Panc1 (cell line): ENCODE data around the gene UGT1A10. TPM values are rescaled to one million over a fixed set of nuclear protein-coding genes. Genes with fewer than 3 reads are reported as not detected.

Source experiments
- ATAC-seq: fragments of 200-7000 bp; cut with Tn5 transposase; 2 replicates; pipeline ENCODE4 v1.9.1; 2020; ENCODE audit warnings: mild to moderate bottlenecking, moderate library complexity
- BruUV-seq: library from RNA; stranded (reverse); fragments of 400-500 nt; replicated peaks from 2 replicates; lab custom pipeline; 2021; lab: Mats Ljungman, UMichigan
- CTCF ChIA-PET: fragments of 300-600 bp; sonication (Branson Sonifier 250); formaldehyde crosslinking; loops from one replicate; lab custom pipeline; 2022; ENCODE audit warnings: antibody characterized with exemption; lab: Charles Lee
- POLR2A ChIA-PET: fragments of 300-600 bp; sonication (Branson Sonifier 250); formaldehyde crosslinking; loops from one replicate; lab custom pipeline; 2022; ENCODE audit warnings: antibody characterized with exemption; lab: Charles Lee
- DNase-seq: peaks from one replicate; pipeline ENCODE4 v3.0.0-alpha.2; 2010; ENCODE audit warnings: low read depth, low spot score
- H3K27ac ChIP-seq: 2 replicates; pipeline ENCODE4 v1.5.1; 2011; ENCODE audit warnings: mild to moderate bottlenecking, low read length, inconsistent platforms
- H3K27me3 ChIP-seq: fragments of 200-500 bp; sonication (Bioruptor generic); 2 replicates; pipeline ENCODE4 v1.6.0; 2014; ENCODE audit warnings: low read length, inconsistent platforms; ENCODE audit not compliant: control insufficient read depth, insufficient read depth
- H3K36me3 ChIP-seq: fragments of 200-500 bp; sonication (Bioruptor generic); 2 replicates; pipeline ENCODE4 v1.5.1; 2014; ENCODE audit warnings: inconsistent platforms, mild to moderate bottlenecking, low read length, moderate library complexity; ENCODE audit not compliant: control insufficient read depth, insufficient read depth
- H3K4me1 ChIP-seq: 2 replicates; pipeline ENCODE4 v1.5.1; 2011; ENCODE audit warnings: inconsistent platforms, mild to moderate bottlenecking, low read length, moderate library complexity; ENCODE audit not compliant: control insufficient read depth, insufficient read depth
- H3K4me3 ChIP-seq, 2 experiments: 2 replicates each; pipeline ENCODE4 v1.5.1; 2011 to 2012; ENCODE audit warnings: low read depth in 2 of 2, low read length in 2 of 2, mild to moderate bottlenecking in 2 of 2, inconsistent platforms in 1 of 2, moderate library complexity in 1 of 2
- H3K9me3 ChIP-seq: fragments of 200-500 bp; sonication (Bioruptor generic); 2 replicates; pipeline ENCODE4 v1.5.1; 2014; ENCODE audit warnings: low read depth, mild to moderate bottlenecking, inconsistent platforms, low read length, moderate library complexity; ENCODE audit not compliant: control insufficient read depth, insufficient read depth
- CTCF ChIP-seq: fragments of 450-650 bp; IDR thresholded peaks from 2 replicates; pipeline ENCODE4 v1.5.1; 2017; ENCODE audit warnings: mild to moderate bottlenecking
- POLR2AphosphoS5 ChIP-seq: IDR thresholded peaks from 2 replicates; pipeline ENCODE4 v1.6.1; 2012; ENCODE audit warnings: mild to moderate bottlenecking, low read depth, low read length, moderate library complexity
- REST ChIP-seq, 2 experiments: IDR thresholded peaks; 2 replicates each; pipeline ENCODE4 v1.6.1; 2011 to 2012; ENCODE audit warnings: low read depth in 2 of 2, control low read depth in 1 of 2, low read length in 1 of 2, mild to moderate bottlenecking in 1 of 2, moderate library complexity in 1 of 2; ENCODE audit not compliant: insufficient read depth in 1 of 2
- SIN3A ChIP-seq: IDR thresholded peaks from 2 replicates; pipeline ENCODE4 v1.6.1; 2012; ENCODE audit warnings: low read depth, mild to moderate bottlenecking, low read length, moderate library complexity, borderline replicate concordance; ENCODE audit not compliant: insufficient read depth
- TCF7L2 ChIP-seq: IDR thresholded peaks from 2 replicates; pipeline ENCODE4 v1.6.1; 2011; ENCODE audit warnings: mild to moderate bottlenecking, low read depth, low read length, inconsistent platforms
- in situ Hi-C: cut with HindIII; loops from 2 replicates; pipeline ENCODE4 v1.10.0; 2016; ENCODE audit warnings: low sequenced_read_pairs, low pct_unique_long_range_greater_than_20kb
- intact Hi-C: fragments of 100-400 bp; cut with micrococcal nuclease; formaldehyde crosslinking; loops from one replicate; pipeline ENCODE4 v1.10.0; 2022; ENCODE audit not compliant: unreplicated experiment
- total RNA-seq: library from RNA; stranded (reverse); gene quantifications from one replicate; pipeline ENCODE4 v1.2.1, GENCODE V29; 2021; ENCODE audit not compliant: unreplicated experiment

The UGT1A10 gene
- total RNA-seq, 1 experiment from 2014 or later, result not detected

GRCh38 chr2:233807966-233808935 lies 172.0 kb downstream of the UGT1A10 start:
- Histone ChIP-seq H3K9me3 (no peaks in the 10 kb centered on the region), H3K4me3 (no peak overlapping the region), H3K36me3 (no peaks in the 10 kb centered on the region), H3K27ac (no peak overlapping the region), H3K27me3 (no peaks in the 10 kb centered on the region; the same call in 1 of the 2 replicates), H3K4me1 (no peaks in the 10 kb centered on the region)
- intact Hi-C loops (no loop called here), in situ Hi-C loops (no loop called here)
- TF ChIP-seq POLR2AphosphoS5, result no peak
- no peak for TF ChIP-seq TCF7L2
- TF ChIP-seq REST (IDR thresholded peaks at IDR 0.05; ENCODE audit: insufficient read depth in 1 of 2, low read depth in 2 of 2, low read length in 1 of 2), result no peak
- BruUV-seq, result no TSS peak
- DNase-seq (no peak), ATAC-seq (peak; percentile 44; the same call in 1 of the 2 replicates)
- CTCF ChIA-PET, result no interaction called here
- POLR2A ChIA-PET, result no interaction called here

GRCh38 chr2:233810385-233810784 lies 174.1 kb downstream of the UGT1A10 start:
- no peaks in the 10 kb centered on the region for H3K36me3 ChIP-seq
- intact Hi-C loops, result no loop called here
- H3K4me1 ChIP-seq, result no peaks in the 10 kb centered on the region
- CTCF ChIA-PET, result no interaction called here
- H3K9me3 ChIP-seq, result no peaks in the 10 kb centered on the region
- TF ChIP-seq REST (IDR thresholded peaks at IDR 0.05; ENCODE audit: insufficient read depth in 1 of 2, low read depth in 2 of 2, low read length in 1 of 2) (no peak), TCF7L2 (no peak), SIN3A (no peak), CTCF (no peak)
- no peak for ATAC-seq
- no peaks in the 10 kb centered on the region; the same call in 1 of the 2 replicates for H3K27me3 ChIP-seq
- no peak for DNase-seq
- H3K27ac ChIP-seq, result no peak overlapping the region
- POLR2A ChIA-PET, result no interaction called here
- no TSS peak for BruUV-seq
- in situ Hi-C loops, result no loop called here
- H3K4me3 ChIP-seq, result no peak overlapping the region
